GM13976 (cell line): ENCODE data around the gene FTO.

Experiments
- DNase-seq: peaks from one replicate; pipeline ENCODE4 v3.0.0; 2012; ENCODE audit warnings: low spot score
- CTCF ChIP-seq: IDR thresholded peaks from 2 replicates; pipeline ENCODE4 v1.5.1; 2012; ENCODE audit warnings: borderline replicate concordance, mild to moderate bottlenecking; ENCODE audit not compliant: insufficient read depth; ENCODE audit errors: extremely low read depth, missing control alignments, control extremely low read depth
- in situ Hi-C: fragments of 300-500 bp; cut with MboI; formaldehyde crosslinking; loops from one replicate; pipeline ENCODE4 v1.12.0; 2022; ENCODE audit warnings: low sequenced_read_pairs, mixed read lengths, inconsistent platforms; ENCODE audit not compliant: unreplicated experiment

The FTO gene

GRCh38 chr16:54071514-54071913 lies 367.6 kb downstream of the FTO start:
- no peak for TF ChIP-seq CTCF
- in situ Hi-C loops: no loop called here

DNA sequence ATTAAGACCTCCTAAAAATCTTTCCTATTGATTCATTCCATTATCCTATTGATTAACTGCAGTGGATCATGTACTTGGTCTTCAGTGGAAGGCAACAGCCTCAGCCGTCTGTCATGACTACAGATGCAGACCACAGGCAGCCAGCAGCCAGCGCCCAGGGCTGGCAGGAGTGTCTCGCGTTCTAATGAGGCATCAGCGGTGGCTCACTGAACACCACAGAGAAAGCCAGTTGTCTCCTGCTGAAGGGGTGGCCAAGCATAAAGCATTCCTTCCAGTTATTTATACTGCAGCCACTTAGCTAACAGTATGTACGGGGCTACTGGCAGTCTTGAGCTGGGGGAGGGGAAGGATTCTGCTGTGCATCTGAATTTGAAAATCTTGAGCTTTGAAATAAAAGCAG lies 368.3 kb downstream of the FTO start:
- no peak for DNase-seq
- no peak for TF ChIP-seq CTCF
- in situ Hi-C loops: no loop called here

More at GRCh38 chr16:54071514-54071913, 367.6 kb downstream of the FTO start:
- DNase-seq: no peak

DNA sequence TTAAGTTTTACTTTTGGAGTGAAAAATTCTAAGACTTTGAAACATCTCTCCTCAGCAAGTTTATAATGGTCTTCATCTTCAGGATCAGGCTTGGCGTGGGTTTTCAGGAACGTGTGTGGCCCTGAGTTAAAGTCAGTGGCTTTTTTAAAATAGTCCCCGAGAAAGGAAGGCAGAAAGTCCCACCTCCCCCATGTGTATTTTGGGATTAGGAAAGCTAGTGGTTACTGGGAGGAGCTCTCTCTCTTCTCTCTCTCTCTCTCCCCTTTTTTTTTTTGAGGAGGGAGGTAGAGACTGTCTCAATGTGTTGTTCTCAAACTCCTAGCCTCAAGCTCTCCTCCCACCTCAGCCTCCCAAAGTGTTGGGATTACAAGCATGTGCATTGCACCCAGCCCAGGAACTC lies 369.4 kb downstream of the FTO start:
- no peak for DNase-seq
- in situ Hi-C loops: no loop called here
- TF ChIP-seq CTCF: no peak

DNA sequence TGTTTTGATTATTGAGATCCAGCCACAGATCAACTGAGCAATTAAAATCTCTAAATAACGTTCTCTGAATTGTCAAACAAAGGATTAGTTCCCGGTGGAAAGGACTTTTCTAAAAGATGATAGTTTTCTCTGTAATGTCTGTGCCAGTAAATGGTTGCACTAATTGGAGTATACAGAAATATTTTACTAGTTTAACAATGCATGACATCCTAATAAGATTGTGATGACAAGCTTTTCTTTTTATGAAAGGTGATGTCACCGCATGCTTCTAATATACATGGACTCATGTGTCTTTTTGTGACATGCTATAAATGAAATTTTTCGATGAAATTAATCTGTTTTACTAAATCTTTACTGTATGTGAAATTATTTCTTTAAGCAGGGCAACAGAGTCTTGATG lies 371.5 kb downstream of the FTO start:
- DNase-seq: no peak
- in situ Hi-C loops: no loop called here
- TF ChIP-seq CTCF: no peak

DNA sequence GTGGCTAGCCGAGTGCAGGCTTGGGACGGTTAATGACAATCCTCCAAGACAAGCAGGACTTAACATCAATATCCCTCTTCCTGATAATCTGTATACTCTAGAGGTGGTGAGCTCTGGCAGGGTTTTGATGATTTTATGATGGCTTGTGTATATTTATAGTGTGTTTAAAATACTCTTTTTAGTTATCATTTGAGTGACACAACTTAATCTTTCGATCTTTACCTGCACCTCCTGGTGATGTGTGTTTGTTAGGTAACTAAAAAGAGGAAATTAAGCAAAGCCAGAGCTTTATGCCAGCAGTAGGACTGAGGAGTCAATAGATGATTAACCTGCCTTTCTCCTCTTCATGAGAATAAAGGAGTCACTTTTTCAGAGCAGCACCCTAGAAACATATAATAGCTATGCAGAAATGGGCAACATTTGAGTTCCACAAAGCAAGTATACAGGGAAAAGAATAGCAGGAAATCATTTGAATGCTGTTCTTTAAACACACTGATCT lies 372.1 kb downstream of the FTO start:
- no peak for TF ChIP-seq CTCF
- DNase-seq: no peak
- in situ Hi-C loops: no loop called here

GRCh38 chr16:54077050-54077821 lies 373.3 kb downstream of the FTO start:
- no peak for TF ChIP-seq CTCF
- DNase-seq: no peak
- in situ Hi-C loops: no loop called here
